GM23338 (cell line): Measurements from ENCODE around the gene CIITA. TPM values are rescaled to one million over a fixed set of nuclear protein-coding genes. Genes with fewer than 3 reads are reported as not detected.

Experiments used
- ATAC-seq: fragments of 200-7000 bp; cut with Tn5 transposase; 3 replicates; pipeline ENCODE4 v1.9.1; 2020
- DNase-seq: peaks from one replicate; pipeline ENCODE4 v3.0.0-alpha.2; 2015; ENCODE audit warnings: low spot score
- H2AFZ ChIP-seq: fragments of 200-600 bp; sonication (generic); 2 replicates; pipeline ENCODE4 v1.8.0; 2016; ENCODE audit warnings: antibody characterized with exemption, mild to moderate bottlenecking, moderate library complexity
- H3F3A ChIP-seq: fragments of 200-600 bp; sonication (generic); replicated peaks from 2 replicates; pipeline ENCODE4 v1.8.0; 2017; ENCODE audit warnings: antibody characterized with exemption, mixed run types, low read depth
- H3K27ac ChIP-seq: fragments of 200-600 bp; sonication (generic); 2 replicates; pipeline ENCODE4 v1.6.1; 2016; ENCODE audit warnings: low read depth
- H3K27me3 ChIP-seq: fragments of 200-600 bp; sonication (generic); 2 replicates; pipeline ENCODE4 v1.8.0; 2016; ENCODE audit warnings: mild to moderate bottlenecking, mixed run types, moderate library complexity; ENCODE audit not compliant: insufficient read depth
- H3K36me3 ChIP-seq: fragments of 200-600 bp; sonication (generic); 2 replicates; pipeline ENCODE4 v1.8.0; 2016; ENCODE audit warnings: mild to moderate bottlenecking; ENCODE audit not compliant: insufficient read depth
- H3K4me1 ChIP-seq: fragments of 200-600 bp; sonication (generic); 2 replicates; pipeline ENCODE4 v1.8.0; 2016; ENCODE audit warnings: mild to moderate bottlenecking, moderate library complexity; ENCODE audit not compliant: insufficient read depth
- H3K4me2 ChIP-seq: fragments of 200-600 bp; sonication (generic); 2 replicates; pipeline ENCODE4 v1.7.1; 2017; ENCODE audit warnings: mixed run types
- H3K4me3 ChIP-seq: fragments of 200-600 bp; sonication (generic); 2 replicates; pipeline ENCODE4 v1.6.1; 2016; ENCODE audit warnings: mixed run types
- H3K79me2 ChIP-seq: fragments of 200-600 bp; sonication (generic); replicated peaks from 2 replicates; pipeline ENCODE4 v1.8.0; 2017; ENCODE audit warnings: mild to moderate bottlenecking; ENCODE audit not compliant: insufficient read depth
- H3K9me2 ChIP-seq: fragments of 200-600 bp; sonication (generic); 2 replicates; pipeline ENCODE4 v1.8.0; 2017; ENCODE audit not compliant: insufficient read depth
- H4K20me1 ChIP-seq: fragments of 200-600 bp; sonication (generic); replicated peaks from 2 replicates; pipeline ENCODE4 v1.8.0; 2017; ENCODE audit warnings: mild to moderate bottlenecking; ENCODE audit not compliant: insufficient read depth
- H3K27ac Mint-ChIP-seq: 2 replicates; pipeline ENCODE4 v1.8.0; 2020; ENCODE audit warnings: inconsistent platforms, mild to moderate bottlenecking, moderate library complexity, mixed read lengths
- H3K27me3 Mint-ChIP-seq: 3 replicates; pipeline ENCODE4 v1.8.0; 2022; ENCODE audit warnings: low read depth, mild to moderate bottlenecking, moderate library complexity, mixed read lengths, inconsistent platforms; ENCODE audit not compliant: insufficient read depth, poor library complexity
- H3K36me3 Mint-ChIP-seq: 3 replicates; pipeline ENCODE4 v1.8.0; 2021; ENCODE audit warnings: low read depth, mild to moderate bottlenecking, inconsistent platforms, moderate library complexity, mixed read lengths
- H3K4me1 Mint-ChIP-seq: 3 replicates; pipeline ENCODE4 v1.8.0; 2020; ENCODE audit warnings: mild to moderate bottlenecking, inconsistent platforms, mixed read lengths
- H3K4me3 Mint-ChIP-seq: 3 replicates; pipeline ENCODE4 v1.8.0; 2021; ENCODE audit warnings: moderate library complexity, mild to moderate bottlenecking, inconsistent platforms, mixed read lengths
- H3K9me3 Mint-ChIP-seq: 3 replicates; pipeline ENCODE4 v1.8.0; 2020; ENCODE audit warnings: moderate library complexity, mild to moderate bottlenecking, inconsistent platforms, mixed read lengths
- CTCF ChIP-seq, 2 experiments: fragments of 200-600 bp in 1 of 2; sonication (generic) in 1 of 2; conservative IDR thresholded peaks; 2 replicates each; pipeline versions ENCODE4 v1.5.1 to v1.6.1; 2016 to 2017; ENCODE audit warnings: antibody characterized with exemption in 2 of 2, low read depth in 2 of 2, mild to moderate bottlenecking in 2 of 2, moderate library complexity in 1 of 2
- EZH2 ChIP-seq: fragments of 200-600 bp; sonication (generic); IDR thresholded peaks from one replicate; pipeline ENCODE4 v1.8.0; 2017; ENCODE audit warnings: antibody characterized with exemption, mild to moderate bottlenecking, low read depth; ENCODE audit not compliant: unreplicated experiment
- EZH2phosphoT487 ChIP-seq: fragments of 200-600 bp; sonication (generic); IDR thresholded peaks from one replicate; pipeline ENCODE4 v1.8.1; 2018; ENCODE audit warnings: antibody characterized with exemption; ENCODE audit not compliant: unreplicated experiment
- JUNB ChIP-seq: IDR thresholded peaks from one replicate; pipeline ENCODE4 v1.6.1; 2016; ENCODE audit warnings: antibody characterized with exemption; ENCODE audit not compliant: unreplicated experiment
- NANOG ChIP-seq: IDR thresholded peaks from 2 replicates; pipeline ENCODE4 v1.6.1; 2016; ENCODE audit warnings: antibody characterized with exemption, borderline replicate concordance
- POLR2AphosphoS5 ChIP-seq: IDR thresholded peaks from 2 replicates; pipeline ENCODE4 v1.6.1; 2016; ENCODE audit warnings: antibody characterized with exemption, low read depth
- REST ChIP-seq: IDR thresholded peaks from one replicate; pipeline ENCODE4 v1.6.1; 2018; ENCODE audit warnings: antibody characterized with exemption; ENCODE audit not compliant: unreplicated experiment
- STAT1 ChIP-seq: IDR thresholded peaks from one replicate; pipeline ENCODE4 v1.6.1; 2016; ENCODE audit warnings: antibody characterized with exemption; ENCODE audit not compliant: unreplicated experiment
- ZNF114 ChIP-seq: fragments of 250-450 bp; sonication (Bioruptor Pico); IDR thresholded peaks from 2 replicates; pipeline ENCODE4 v1.5.0; 2020; ENCODE audit warnings: mild to moderate bottlenecking, moderate library complexity
- ZNF331 ChIP-seq: fragments of 250-450 bp; sonication (Bioruptor Pico); IDR thresholded peaks from 2 replicates; pipeline ENCODE4 v1.5.0; 2020; ENCODE audit warnings: low read depth, mild to moderate bottlenecking, moderate library complexity
- polyA plus RNA-seq: library from polyadenylated mRNA; unstranded; fragments of >200 nt; fragmentation: Nextera tagmentation; extraction: Ambion mirVana; gene quantifications from 2 replicates; pipeline ENCODE4 v1.2.1, GENCODE V29; 2016
- total RNA-seq: library from RNA; depleted of rRNA; stranded (reverse); fragments of >200 nt; shearing (Covaris generic); gene quantifications from 2 replicates; pipeline ENCODE4 v1.2.3, GENCODE V29; 2014
- TF ChIP-seq, protein P1 (sequence below): IDR thresholded peaks from 2 replicates; pipeline ENCODE4 v1.6.1; 2016; ENCODE audit warnings: antibody characterized with exemption

CIITA gene
- total and polyA plus RNA-seq, 2 experiments from 2014 or later = 0.10 to 0.57 TPM

DNA sequence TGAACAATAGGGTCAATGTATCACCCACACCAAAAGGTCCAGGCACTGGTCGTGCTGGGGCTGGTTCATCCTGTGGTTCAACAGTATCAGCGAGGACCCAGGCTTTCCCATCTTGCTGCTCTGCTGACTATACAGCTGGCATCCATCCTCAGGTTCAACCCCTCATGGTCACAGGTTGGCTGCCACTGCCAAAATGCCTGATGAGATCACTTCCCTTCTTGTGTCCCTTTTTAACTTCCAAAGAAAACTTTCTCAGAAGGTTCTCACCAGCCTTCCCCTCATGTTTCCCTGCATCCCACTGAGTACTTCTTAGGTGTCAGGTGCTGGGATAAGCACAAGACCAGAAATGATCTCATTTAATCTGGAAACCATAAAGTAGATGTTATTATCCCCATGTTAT lies 93.1 kb downstream of the CIITA start (continued):
- TF ChIP-seq POLR2AphosphoS5 = no peak
- no peak for TF ChIP-seq CTCF (conservative IDR thresholded peaks at IDR 0.05; ENCODE audit: low read depth in 2 of 2)
- TF ChIP-seq, protein P1, sequence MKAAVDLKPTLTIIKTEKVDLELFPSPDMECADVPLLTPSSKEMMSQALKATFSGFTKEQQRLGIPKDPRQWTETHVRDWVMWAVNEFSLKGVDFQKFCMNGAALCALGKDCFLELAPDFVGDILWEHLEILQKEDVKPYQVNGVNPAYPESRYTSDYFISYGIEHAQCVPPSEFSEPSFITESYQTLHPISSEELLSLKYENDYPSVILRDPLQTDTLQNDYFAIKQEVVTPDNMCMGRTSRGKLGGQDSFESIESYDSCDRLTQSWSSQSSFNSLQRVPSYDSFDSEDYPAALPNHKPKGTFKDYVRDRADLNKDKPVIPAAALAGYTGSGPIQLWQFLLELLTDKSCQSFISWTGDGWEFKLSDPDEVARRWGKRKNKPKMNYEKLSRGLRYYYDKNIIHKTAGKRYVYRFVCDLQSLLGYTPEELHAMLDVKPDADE = no peak
- no peak for TF ChIP-seq EZH2phosphoT487
- TF ChIP-seq NANOG = no peak
- TF ChIP-seq REST = no peak
- TF ChIP-seq JUNB = no peak
- no peak for TF ChIP-seq STAT1
- TF ChIP-seq ZNF331 (CRISPR knock-in tag) = no peak
- no peak for TF ChIP-seq EZH2

DNA sequence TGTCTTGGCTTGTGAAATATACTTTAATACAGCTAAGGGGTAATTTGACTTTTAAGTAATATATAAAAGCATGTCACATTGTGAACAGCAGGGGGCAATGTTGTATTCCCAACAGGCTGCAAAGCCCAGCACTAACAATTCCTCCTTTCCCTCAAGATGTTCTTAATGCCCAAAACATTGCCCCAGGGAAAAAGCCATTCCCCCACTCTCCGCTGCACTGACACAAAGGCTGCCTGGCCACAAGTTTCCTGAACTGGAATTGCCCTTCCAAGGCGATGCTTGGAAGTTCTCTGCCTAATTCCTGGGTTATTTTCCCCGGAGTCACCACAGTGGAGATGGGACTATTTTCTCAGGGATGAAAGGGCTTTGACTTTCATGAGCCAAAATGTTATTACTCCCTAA lies 94.6 kb downstream of the CIITA start:
- Histone ChIP-seq H3K36me3 (peaks cover 3% of the 10 kb centered on the region; the same call in 1 of the 2 replicates), H3K9me2 (no peaks in the 10 kb centered on the region), H3K79me2 (no peaks in the 10 kb centered on the region), H3K4me1 (no peaks in the 10 kb centered on the region), H2AFZ (no peak overlapping the region), H3K4me3 (no peak overlapping the region), H3K4me2 (no peak overlapping the region), H3F3A (no peaks in the 10 kb centered on the region), H4K20me1 (no peaks in the 10 kb centered on the region), H3K27me3 (no peaks in the 10 kb centered on the region), H3K27ac (no peak overlapping the region)
- Mint-ChIP-seq H3K4me3 (no peak overlapping the region), H3K27ac (no peak overlapping the region), H3K27me3 (peaks cover 3% of the 10 kb centered on the region), H3K4me1 (peaks cover 3% of the 10 kb centered on the region; the same call in 1 of the 3 replicates), H3K9me3 (no peaks in the 10 kb centered on the region), H3K36me3 (no peaks in the 10 kb centered on the region; the same call in 2 of the 3 replicates)
- ATAC-seq = peak; percentile 90
- DNase-seq = peak; percentile 91
- peak; percentile 77 to 83 for TF ChIP-seq CTCF (conservative IDR thresholded peaks at IDR 0.05; ENCODE audit: low read depth in 2 of 2)
- TF ChIP-seq ZNF114 (CRISPR knock-in tag) = no peak
